HEK293T (cell line): Measurements from ENCODE around the gene IRF2BP1.

Experiments used
- ARNT ChIP-seq: fragments of 450-650 bp; IDR thresholded peaks from 2 replicates; pipeline ENCODE4 v1.6.1; 2017; ENCODE audit warnings: mild to moderate bottlenecking
- BHLHE40 ChIP-seq: fragments of 450-650 bp; IDR thresholded peaks from 2 replicates; pipeline ENCODE4 v1.6.1; 2016; ENCODE audit warnings: mild to moderate bottlenecking, moderate library complexity, borderline replicate concordance
- CTBP1 ChIP-seq: fragments of 450-650 bp; IDR thresholded peaks from 2 replicates; pipeline ENCODE4 v1.6.1; 2016; ENCODE audit warnings: borderline replicate concordance
- FOXA1 ChIP-seq: fragments of 450-650 bp; IDR thresholded peaks from 2 replicates; pipeline ENCODE4 v1.6.1; 2016; ENCODE audit warnings: mild to moderate bottlenecking
- FOXK2 ChIP-seq: fragments of 450-650 bp; IDR thresholded peaks from 2 replicates; pipeline ENCODE4 v1.6.1; 2016; ENCODE audit warnings: mild to moderate bottlenecking
- FOXM1 ChIP-seq: fragments of 450-650 bp; IDR thresholded peaks from 2 replicates; pipeline ENCODE4 v1.6.1; 2017; ENCODE audit warnings: mild to moderate bottlenecking, borderline replicate concordance
- L3MBTL2 ChIP-seq: fragments of 450-650 bp; conservative IDR thresholded peaks from 2 replicates; pipeline ENCODE4 v1.6.1; 2016; ENCODE audit warnings: mild to moderate bottlenecking
- LEF1 ChIP-seq: fragments of 450-650 bp; IDR thresholded peaks from 2 replicates; pipeline ENCODE4 v1.6.1; 2017; ENCODE audit warnings: mild to moderate bottlenecking, borderline replicate concordance
- NFRKB ChIP-seq: fragments of 450-650 bp; IDR thresholded peaks from 2 replicates; pipeline ENCODE4 v1.6.1; 2016; ENCODE audit warnings: mild to moderate bottlenecking, moderate library complexity
- SP1 ChIP-seq: fragments of 450-650 bp; IDR thresholded peaks from 2 replicates; pipeline ENCODE4 v1.6.1; 2017
- SUZ12 ChIP-seq: fragments of 450-650 bp; IDR thresholded peaks from 2 replicates; pipeline ENCODE4 v1.6.1; 2016; ENCODE audit warnings: mild to moderate bottlenecking
- TARDBP ChIP-seq: fragments of 450-650 bp; IDR thresholded peaks from 2 replicates; pipeline ENCODE4 v1.6.1; 2016
- ZNF384 ChIP-seq: fragments of 450-650 bp; IDR thresholded peaks from 2 replicates; pipeline ENCODE4 v1.6.1; 2016
- TF ChIP-seq, protein P1 (sequence below): fragments of 450-650 bp; IDR thresholded peaks from 2 replicates; pipeline ENCODE4 v1.6.1; 2016

DNA sequence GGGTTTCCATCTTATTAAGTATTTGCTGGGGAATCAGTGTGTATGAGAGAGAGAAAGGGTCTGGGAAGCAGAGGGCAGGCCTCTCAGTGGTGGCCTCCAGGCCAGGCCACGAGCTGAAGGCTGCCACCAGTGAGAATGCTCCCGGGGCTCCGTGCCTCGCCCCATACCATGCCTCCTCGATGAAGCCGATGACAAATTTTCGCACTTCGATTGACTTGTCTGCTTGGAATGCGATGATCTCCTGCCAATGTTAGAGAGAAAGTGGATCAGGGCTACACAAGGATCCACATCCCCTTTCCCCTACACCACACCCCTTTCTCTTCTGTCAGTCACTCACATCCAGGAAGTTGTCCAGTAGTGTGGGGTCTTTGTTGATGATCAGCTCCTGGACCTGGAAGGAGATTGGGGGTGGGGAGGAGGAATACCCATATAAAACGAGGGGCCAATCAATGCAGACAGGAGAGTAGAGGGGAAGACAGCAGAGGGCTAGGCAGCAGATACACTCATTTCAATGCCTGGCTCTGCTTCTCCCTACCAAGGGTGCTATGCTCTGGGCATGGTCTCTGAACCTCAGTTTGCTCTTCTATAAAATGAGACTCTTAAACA lies 33.7 kb downstream of the IRF2BP1 start:
- TF ChIP-seq SP1: no peak
- TF ChIP-seq BHLHE40: no peak
- no peak for TF ChIP-seq FOXM1
- no peak for TF ChIP-seq ARNT
- no peak for TF ChIP-seq NFRKB
- no peak for TF ChIP-seq FOXK2
- TF ChIP-seq, protein P1, sequence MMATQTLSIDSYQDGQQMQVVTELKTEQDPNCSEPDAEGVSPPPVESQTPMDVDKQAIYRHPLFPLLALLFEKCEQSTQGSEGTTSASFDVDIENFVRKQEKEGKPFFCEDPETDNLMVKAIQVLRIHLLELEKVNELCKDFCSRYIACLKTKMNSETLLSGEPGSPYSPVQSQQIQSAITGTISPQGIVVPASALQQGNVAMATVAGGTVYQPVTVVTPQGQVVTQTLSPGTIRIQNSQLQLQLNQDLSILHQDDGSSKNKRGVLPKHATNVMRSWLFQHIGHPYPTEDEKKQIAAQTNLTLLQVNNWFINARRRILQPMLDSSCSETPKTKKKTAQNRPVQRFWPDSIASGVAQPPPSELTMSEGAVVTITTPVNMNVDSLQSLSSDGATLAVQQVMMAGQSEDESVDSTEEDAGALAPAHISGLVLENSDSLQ: no peak
- no peak for TF ChIP-seq SUZ12
- TF ChIP-seq TARDBP: no peak
- no peak for TF ChIP-seq L3MBTL2
- no peak for TF ChIP-seq LEF1
- TF ChIP-seq FOXA1: no peak
- TF ChIP-seq CTBP1: no peak
- no peak for TF ChIP-seq ZNF384
